GM12878 (cell line): Measurements from ENCODE around the gene PLSCR3. TPM values are rescaled to one million over a fixed set of nuclear protein-coding genes. Genes with fewer than 3 reads are reported as not detected.
A peak's percentile ranks its signal among the peaks of the same experiment; 100 is the strongest.

Experiments used
- CBFB ChIP-seq: IDR thresholded peaks from 2 replicates; pipeline ENCODE4 v1.6.1; 2016; ENCODE audit warnings: antibody characterized with exemption, low read depth
- CBX3 ChIP-seq: fragments of 200-600 bp; sonication (generic); IDR thresholded peaks from 2 replicates; pipeline ENCODE4 v1.6.1; 2016; ENCODE audit warnings: low read depth, borderline replicate concordance
- CHD1 ChIP-seq: IDR thresholded peaks from 2 replicates; pipeline ENCODE4 v1.6.1; 2012; ENCODE audit warnings: low read depth, low read length, improper control_type of control experiment
- CHD4 ChIP-seq: fragments of 200-600 bp; sonication (generic); IDR thresholded peaks from 2 replicates; pipeline ENCODE4 v1.6.1; 2016; ENCODE audit warnings: mild to moderate bottlenecking
- EZH2 ChIP-seq: IDR thresholded peaks from 2 replicates; pipeline ENCODE4 v1.6.1; 2012; ENCODE audit warnings: low read depth, mild to moderate bottlenecking, control low read depth, inconsistent platforms, low read length, borderline replicate concordance; ENCODE audit not compliant: control insufficient read depth
- HDGF ChIP-seq: fragments of 450-650 bp; IDR thresholded peaks from 2 replicates; pipeline ENCODE4 v1.6.1; 2016; ENCODE audit warnings: antibody characterized with exemption
- IKZF1 ChIP-seq: fragments of 450-650 bp; conservative IDR thresholded peaks from 2 replicates; pipeline ENCODE4 v1.6.1; 2017; ENCODE audit warnings: antibody characterized with exemption, mild to moderate bottlenecking
- MYC ChIP-seq: IDR thresholded peaks from 2 replicates; pipeline ENCODE4 v1.6.1; 2011; ENCODE audit warnings: mild to moderate bottlenecking, low read length, moderate library complexity, inconsistent platforms; ENCODE audit not compliant: insufficient read depth, insufficient replicate concordance, insufficient read length, severe bottlenecking
- NFYA ChIP-seq: IDR thresholded peaks from 2 replicates; pipeline ENCODE4 v1.6.1; 2011; ENCODE audit warnings: low read depth, mild to moderate bottlenecking, low read length, improper control_type of control experiment, borderline replicate concordance
- NRF1 ChIP-seq: conservative IDR thresholded peaks from 2 replicates; pipeline ENCODE4 v1.6.1; 2011; ENCODE audit warnings: mild to moderate bottlenecking, low read depth, low read length, improper control_type of control experiment
- TBL1XR1 ChIP-seq: IDR thresholded peaks from 2 replicates; pipeline ENCODE4 v1.6.1; 2012; ENCODE audit warnings: low read depth, low read length, improper control_type of control experiment
- ZNF274 ChIP-seq: IDR thresholded peaks from one replicate; pipeline ENCODE4 v1.8.0; 2011; ENCODE audit not compliant: insufficient read length, insufficient read depth
- ZNF384 ChIP-seq: IDR thresholded peaks from 2 replicates; pipeline ENCODE4 v1.6.1; 2012; ENCODE audit warnings: low read depth, mild to moderate bottlenecking, low read length, improper control_type of control experiment, borderline replicate concordance
- polyA plus RNA-seq, 11 experiments: library from polyadenylated mRNA; depleted of rRNA in 4 of 11; unstranded in 6 of 11; stranded (reverse) in 5 of 11; fragments of >200 nt; fragmentation: Nextera tagmentation in 4 of 11; fragmentation: Illumina TruSeq in 1 of 11; extraction: Ambion mirVana in 4 of 11; extraction: Trizol in 1 of 11; gene quantifications; 1 replicate in 1 of 11; 2 replicates in 10 of 11; pipeline versions ENCODE4 v1.2.1 to v1.2.3, GENCODE V29; 2011 to 2016; ENCODE audit warnings: inconsistent platforms in 2 of 11, missing spikeins in 2 of 11, low read depth in 1 of 11
- total RNA-seq, 4 experiments: library from RNA; depleted of rRNA in 3 of 4; stranded (reverse); fragments of >200 nt in 3 of 4; fragmentation: Illumina TruSeq in 1 of 4; extraction: Trizol in 1 of 4; gene quantifications; 2 replicates each; pipeline versions ENCODE4 v1.2.1 to v1.2.3, GENCODE V29; 2013 to 2021
- TF ChIP-seq, protein P1 (sequence below): IDR thresholded peaks from 2 replicates; pipeline ENCODE4 v1.6.1; 2012; ENCODE audit warnings: low read depth, low read length, improper control_type of control experiment
- TF ChIP-seq, protein P2 (sequence below): IDR thresholded peaks from 2 replicates; pipeline ENCODE4 v1.6.1; 2011; ENCODE audit warnings: borderline replicate concordance, low read depth, mild to moderate bottlenecking, moderate library complexity, mixed read lengths, low read length; ENCODE audit not compliant: insufficient read depth; ENCODE audit errors: extremely low read length
- TF ChIP-seq, protein P3 (sequence below): fragments of 450-650 bp; IDR thresholded peaks from 2 replicates; pipeline ENCODE4 v1.6.1; 2017; ENCODE audit warnings: mild to moderate bottlenecking, moderate library complexity
- TF ChIP-seq, protein P4 (sequence below): fragments of 450-650 bp; IDR thresholded peaks from 2 replicates; pipeline ENCODE4 v1.6.1; 2017; ENCODE audit warnings: borderline replicate concordance
- TF ChIP-seq, protein P5 (sequence below): fragments of 150-350 bp; IDR thresholded peaks from 2 replicates; pipeline ENCODE4 v1.6.1; 2014; ENCODE audit warnings: mild to moderate bottlenecking, low read depth, low read length
- TF ChIP-seq, protein P6 (sequence below): fragments of 450-650 bp; IDR thresholded peaks from 2 replicates; pipeline ENCODE4 v1.6.1; 2016; ENCODE audit warnings: mild to moderate bottlenecking

Gene PLSCR3
- total and polyA plus RNA-seq, 10 of the 15 experiments (the other 5 are each of a cell fraction or from before 2014, with no cell fraction given) = 9.9 to 51.4 (median 43.4) TPM

DNA sequence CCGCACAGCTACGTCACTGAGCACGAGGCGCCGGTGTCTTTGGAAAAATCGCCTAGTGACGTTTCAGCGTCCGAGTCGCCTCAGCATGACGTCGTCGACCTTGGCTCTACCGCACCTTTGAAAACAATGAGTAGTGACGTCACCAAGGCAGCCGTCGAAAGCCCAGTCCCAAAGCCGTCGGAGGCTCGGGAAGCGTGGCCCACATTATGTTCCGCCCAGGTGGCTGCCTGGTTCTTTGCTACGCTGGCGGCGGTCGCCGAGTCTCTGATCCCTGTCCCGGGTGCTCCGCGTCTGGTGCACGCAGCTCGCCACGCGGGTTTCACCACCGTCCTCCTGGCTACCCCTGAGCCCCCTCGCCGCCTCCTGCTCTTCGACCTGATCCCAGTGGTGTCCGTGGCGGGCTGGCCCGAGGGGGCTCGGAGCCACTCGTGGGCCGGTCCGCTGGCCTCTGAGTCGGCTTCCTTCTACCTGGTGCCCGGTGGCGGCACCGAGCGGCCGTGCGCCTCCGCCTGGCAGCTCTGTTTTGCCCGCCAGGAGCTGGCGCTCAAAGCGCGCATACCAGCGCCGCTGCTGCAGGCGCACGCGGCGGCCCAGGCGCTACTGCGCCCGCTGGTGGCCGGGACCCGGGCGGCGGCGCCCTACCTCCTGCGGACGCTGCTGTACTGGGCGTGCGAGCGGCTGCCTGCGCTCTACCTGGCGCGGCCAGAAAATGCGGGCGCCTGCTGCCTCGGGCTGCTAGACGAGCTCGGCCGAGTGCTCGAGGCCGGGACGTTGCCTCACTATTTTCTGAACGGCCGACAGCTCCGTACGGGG is 42.4 kb upstream of the PLSCR3 start (continued):
- TF ChIP-seq, protein P1, sequence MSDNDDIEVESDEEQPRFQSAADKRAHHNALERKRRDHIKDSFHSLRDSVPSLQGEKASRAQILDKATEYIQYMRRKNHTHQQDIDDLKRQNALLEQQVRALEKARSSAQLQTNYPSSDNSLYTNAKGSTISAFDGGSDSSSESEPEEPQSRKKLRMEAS = peak; percentile 86
- no peak for TF ChIP-seq CBFB
- TF ChIP-seq IKZF1 = peak; percentile 75
- TF ChIP-seq TBL1XR1 = no peak
- TF ChIP-seq, protein P2, sequence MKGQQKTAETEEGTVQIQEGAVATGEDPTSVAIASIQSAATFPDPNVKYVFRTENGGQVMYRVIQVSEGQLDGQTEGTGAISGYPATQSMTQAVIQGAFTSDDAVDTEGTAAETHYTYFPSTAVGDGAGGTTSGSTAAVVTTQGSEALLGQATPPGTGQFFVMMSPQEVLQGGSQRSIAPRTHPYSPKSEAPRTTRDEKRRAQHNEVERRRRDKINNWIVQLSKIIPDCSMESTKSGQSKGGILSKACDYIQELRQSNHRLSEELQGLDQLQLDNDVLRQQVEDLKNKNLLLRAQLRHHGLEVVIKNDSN = no peak
- peak; percentile 85 for TF ChIP-seq MYC
- no peak for TF ChIP-seq CBX3
- TF ChIP-seq HDGF = no peak
- no peak for TF ChIP-seq NRF1
- TF ChIP-seq, protein P3, sequence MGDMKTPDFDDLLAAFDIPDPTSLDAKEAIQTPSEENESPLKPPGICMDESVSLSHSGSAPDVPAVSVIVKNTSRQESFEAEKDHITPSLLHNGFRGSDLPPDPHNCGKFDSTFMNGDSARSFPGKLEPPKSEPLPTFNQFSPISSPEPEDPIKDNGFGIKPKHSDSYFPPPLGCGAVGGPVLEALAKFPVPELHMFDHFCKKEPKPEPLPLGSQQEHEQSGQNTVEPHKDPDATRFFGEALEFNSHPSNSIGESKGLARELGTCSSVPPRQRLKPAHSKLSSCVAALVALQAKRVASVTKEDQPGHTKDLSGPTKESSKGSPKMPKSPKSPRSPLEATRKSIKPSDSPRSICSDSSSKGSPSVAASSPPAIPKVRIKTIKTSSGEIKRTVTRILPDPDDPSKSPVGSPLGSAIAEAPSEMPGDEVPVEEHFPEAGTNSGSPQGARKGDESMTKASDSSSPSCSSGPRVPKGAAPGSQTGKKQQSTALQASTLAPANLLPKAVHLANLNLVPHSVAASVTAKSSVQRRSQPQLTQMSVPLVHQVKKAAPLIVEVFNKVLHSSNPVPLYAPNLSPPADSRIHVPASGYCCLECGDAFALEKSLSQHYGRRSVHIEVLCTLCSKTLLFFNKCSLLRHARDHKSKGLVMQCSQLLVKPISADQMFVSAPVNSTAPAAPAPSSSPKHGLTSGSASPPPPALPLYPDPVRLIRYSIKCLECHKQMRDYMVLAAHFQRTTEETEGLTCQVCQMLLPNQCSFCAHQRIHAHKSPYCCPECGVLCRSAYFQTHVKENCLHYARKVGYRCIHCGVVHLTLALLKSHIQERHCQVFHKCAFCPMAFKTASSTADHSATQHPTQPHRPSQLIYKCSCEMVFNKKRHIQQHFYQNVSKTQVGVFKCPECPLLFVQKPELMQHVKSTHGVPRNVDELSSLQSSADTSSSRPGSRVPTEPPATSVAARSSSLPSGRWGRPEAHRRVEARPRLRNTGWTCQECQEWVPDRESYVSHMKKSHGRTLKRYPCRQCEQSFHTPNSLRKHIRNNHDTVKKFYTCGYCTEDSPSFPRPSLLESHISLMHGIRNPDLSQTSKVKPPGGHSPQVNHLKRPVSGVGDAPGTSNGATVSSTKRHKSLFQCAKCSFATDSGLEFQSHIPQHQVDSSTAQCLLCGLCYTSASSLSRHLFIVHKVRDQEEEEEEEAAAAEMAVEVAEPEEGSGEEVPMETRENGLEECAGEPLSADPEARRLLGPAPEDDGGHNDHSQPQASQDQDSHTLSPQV = peak; percentile 88
- no peak for TF ChIP-seq ZNF384
- TF ChIP-seq, protein P4, sequence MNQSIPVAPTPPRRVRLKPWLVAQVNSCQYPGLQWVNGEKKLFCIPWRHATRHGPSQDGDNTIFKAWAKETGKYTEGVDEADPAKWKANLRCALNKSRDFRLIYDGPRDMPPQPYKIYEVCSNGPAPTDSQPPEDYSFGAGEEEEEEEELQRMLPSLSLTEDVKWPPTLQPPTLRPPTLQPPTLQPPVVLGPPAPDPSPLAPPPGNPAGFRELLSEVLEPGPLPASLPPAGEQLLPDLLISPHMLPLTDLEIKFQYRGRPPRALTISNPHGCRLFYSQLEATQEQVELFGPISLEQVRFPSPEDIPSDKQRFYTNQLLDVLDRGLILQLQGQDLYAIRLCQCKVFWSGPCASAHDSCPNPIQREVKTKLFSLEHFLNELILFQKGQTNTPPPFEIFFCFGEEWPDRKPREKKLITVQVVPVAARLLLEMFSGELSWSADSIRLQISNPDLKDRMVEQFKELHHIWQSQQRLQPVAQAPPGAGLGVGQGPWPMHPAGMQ = no peak
- TF ChIP-seq NFYA = no peak
- no peak for TF ChIP-seq EZH2
- TF ChIP-seq CHD1 = no peak
- TF ChIP-seq CHD4 = no peak
- TF ChIP-seq, protein P5, sequence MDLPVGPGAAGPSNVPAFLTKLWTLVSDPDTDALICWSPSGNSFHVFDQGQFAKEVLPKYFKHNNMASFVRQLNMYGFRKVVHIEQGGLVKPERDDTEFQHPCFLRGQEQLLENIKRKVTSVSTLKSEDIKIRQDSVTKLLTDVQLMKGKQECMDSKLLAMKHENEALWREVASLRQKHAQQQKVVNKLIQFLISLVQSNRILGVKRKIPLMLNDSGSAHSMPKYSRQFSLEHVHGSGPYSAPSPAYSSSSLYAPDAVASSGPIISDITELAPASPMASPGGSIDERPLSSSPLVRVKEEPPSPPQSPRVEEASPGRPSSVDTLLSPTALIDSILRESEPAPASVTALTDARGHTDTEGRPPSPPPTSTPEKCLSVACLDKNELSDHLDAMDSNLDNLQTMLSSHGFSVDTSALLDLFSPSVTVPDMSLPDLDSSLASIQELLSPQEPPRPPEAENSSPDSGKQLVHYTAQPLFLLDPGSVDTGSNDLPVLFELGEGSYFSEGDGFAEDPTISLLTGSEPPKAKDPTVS = no peak
- TF ChIP-seq, protein P6, sequence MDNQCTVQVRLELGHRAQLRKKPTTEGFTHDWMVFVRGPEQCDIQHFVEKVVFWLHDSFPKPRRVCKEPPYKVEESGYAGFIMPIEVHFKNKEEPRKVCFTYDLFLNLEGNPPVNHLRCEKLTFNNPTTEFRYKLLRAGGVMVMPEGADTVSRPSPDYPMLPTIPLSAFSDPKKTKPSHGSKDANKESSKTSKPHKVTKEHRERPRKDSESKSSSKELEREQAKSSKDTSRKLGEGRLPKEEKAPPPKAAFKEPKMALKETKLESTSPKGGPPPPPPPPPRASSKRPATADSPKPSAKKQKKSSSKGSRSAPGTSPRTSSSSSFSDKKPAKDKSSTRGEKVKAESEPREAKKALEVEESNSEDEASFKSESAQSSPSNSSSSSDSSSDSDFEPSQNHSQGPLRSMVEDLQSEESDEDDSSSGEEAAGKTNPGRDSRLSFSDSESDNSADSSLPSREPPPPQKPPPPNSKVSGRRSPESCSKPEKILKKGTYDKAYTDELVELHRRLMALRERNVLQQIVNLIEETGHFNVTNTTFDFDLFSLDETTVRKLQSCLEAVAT = no peak
- no peak for TF ChIP-seq ZNF274
